Stomach (tissue), 4 donors: ENCODE measurements around the gene F7.

Experiments used
- EP300 ChIP-seq: sonication (generic); formaldehyde crosslinking; IDR thresholded peaks from one replicate; pipeline ENCODE4 v1.6.1; 2017; ENCODE audit warnings: antibody characterized with exemption
- POLR2A ChIP-seq, 4 donors: fragments of 450-650 bp; IDR thresholded peaks; one replicate each; pipeline ENCODE4 v1.6.1; 2016; ENCODE audit warnings: antibody characterized with exemption in 4 of 4, control low read depth in 2 of 4, mild to moderate bottlenecking in 1 of 4, moderate library complexity in 1 of 4
- TF ChIP-seq, protein P1 (sequence below), 7 experiments: fragments of 450-650 bp in 4 of 7; fragments of 200-600 bp in 3 of 7; sonication (generic) in 3 of 7; IDR thresholded peaks; one replicate each; pipeline ENCODE4 v1.5.1; 2016 to 2019; ENCODE audit warnings: antibody characterized with exemption in 7 of 7, control low read depth in 2 of 7, mild to moderate bottlenecking in 1 of 7

DNA sequence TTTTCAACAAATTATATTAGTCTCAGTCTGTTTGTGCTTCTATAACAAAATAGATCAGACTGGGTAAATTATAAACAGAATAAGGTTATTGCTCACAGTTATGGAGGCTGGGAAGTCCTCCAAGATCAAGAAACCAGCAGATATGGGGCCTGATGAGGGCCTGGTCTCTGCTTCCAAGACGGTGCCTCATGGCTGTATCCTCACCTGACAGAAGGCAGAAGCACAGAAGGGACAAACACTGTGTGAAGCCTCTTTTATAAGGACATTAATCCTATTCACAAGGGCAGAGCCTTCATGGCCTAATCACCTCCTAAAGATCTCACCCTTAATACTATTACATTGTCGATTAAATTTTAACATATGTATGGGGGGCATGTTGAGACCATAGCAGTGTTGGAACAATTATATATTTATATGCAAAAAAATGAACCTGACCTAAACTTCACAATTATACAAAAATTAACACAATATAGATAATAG lies 29.7 kb downstream of the F7 start:
- TF ChIP-seq, protein P1, sequence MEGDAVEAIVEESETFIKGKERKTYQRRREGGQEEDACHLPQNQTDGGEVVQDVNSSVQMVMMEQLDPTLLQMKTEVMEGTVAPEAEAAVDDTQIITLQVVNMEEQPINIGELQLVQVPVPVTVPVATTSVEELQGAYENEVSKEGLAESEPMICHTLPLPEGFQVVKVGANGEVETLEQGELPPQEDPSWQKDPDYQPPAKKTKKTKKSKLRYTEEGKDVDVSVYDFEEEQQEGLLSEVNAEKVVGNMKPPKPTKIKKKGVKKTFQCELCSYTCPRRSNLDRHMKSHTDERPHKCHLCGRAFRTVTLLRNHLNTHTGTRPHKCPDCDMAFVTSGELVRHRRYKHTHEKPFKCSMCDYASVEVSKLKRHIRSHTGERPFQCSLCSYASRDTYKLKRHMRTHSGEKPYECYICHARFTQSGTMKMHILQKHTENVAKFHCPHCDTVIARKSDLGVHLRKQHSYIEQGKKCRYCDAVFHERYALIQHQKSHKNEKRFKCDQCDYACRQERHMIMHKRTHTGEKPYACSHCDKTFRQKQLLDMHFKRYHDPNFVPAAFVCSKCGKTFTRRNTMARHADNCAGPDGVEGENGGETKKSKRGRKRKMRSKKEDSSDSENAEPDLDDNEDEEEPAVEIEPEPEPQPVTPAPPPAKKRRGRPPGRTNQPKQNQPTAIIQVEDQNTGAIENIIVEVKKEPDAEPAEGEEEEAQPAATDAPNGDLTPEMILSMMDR (IDR thresholded peaks at IDR 0.05) = no peak
- TF ChIP-seq POLR2A (IDR thresholded peaks at IDR 0.05) (no peak), EP300 (no peak)
